Panc1 (cell line): Measurements from ENCODE around the gene MTMR2. TPM values are rescaled to one million over a fixed set of nuclear protein-coding genes. Genes with fewer than 3 reads are reported as not detected.

Experiments used
- ATAC-seq: fragments of 200-7000 bp; cut with Tn5 transposase; 2 replicates; pipeline ENCODE4 v1.9.1; 2020; ENCODE audit warnings: mild to moderate bottlenecking, moderate library complexity
- BruUV-seq: library from RNA; stranded (reverse); fragments of 400-500 nt; replicated peaks from 2 replicates; lab custom pipeline; 2021; lab: Mats Ljungman, UMichigan
- CTCF ChIA-PET: fragments of 300-600 bp; sonication (Branson Sonifier 250); formaldehyde crosslinking; loops from one replicate; lab custom pipeline; 2022; ENCODE audit warnings: antibody characterized with exemption; lab: Charles Lee
- POLR2A ChIA-PET: fragments of 300-600 bp; sonication (Branson Sonifier 250); formaldehyde crosslinking; loops from one replicate; lab custom pipeline; 2022; ENCODE audit warnings: antibody characterized with exemption; lab: Charles Lee
- DNase-seq: peaks from one replicate; pipeline ENCODE4 v3.0.0-alpha.2; 2010; ENCODE audit warnings: low read depth, low spot score
- H3K27ac ChIP-seq: 2 replicates; pipeline ENCODE4 v1.5.1; 2011; ENCODE audit warnings: mild to moderate bottlenecking, low read length, inconsistent platforms
- H3K27me3 ChIP-seq: fragments of 200-500 bp; sonication (Bioruptor generic); 2 replicates; pipeline ENCODE4 v1.6.0; 2014; ENCODE audit warnings: low read length, inconsistent platforms; ENCODE audit not compliant: control insufficient read depth, insufficient read depth
- H3K36me3 ChIP-seq: fragments of 200-500 bp; sonication (Bioruptor generic); 2 replicates; pipeline ENCODE4 v1.5.1; 2014; ENCODE audit warnings: inconsistent platforms, mild to moderate bottlenecking, low read length, moderate library complexity; ENCODE audit not compliant: control insufficient read depth, insufficient read depth
- H3K4me1 ChIP-seq: 2 replicates; pipeline ENCODE4 v1.5.1; 2011; ENCODE audit warnings: inconsistent platforms, mild to moderate bottlenecking, low read length, moderate library complexity; ENCODE audit not compliant: control insufficient read depth, insufficient read depth
- H3K4me3 ChIP-seq, 2 experiments: 2 replicates each; pipeline ENCODE4 v1.5.1; 2011 to 2012; ENCODE audit warnings: low read depth in 2 of 2, low read length in 2 of 2, mild to moderate bottlenecking in 2 of 2, inconsistent platforms in 1 of 2, moderate library complexity in 1 of 2
- H3K9me3 ChIP-seq: fragments of 200-500 bp; sonication (Bioruptor generic); 2 replicates; pipeline ENCODE4 v1.5.1; 2014; ENCODE audit warnings: low read depth, mild to moderate bottlenecking, inconsistent platforms, low read length, moderate library complexity; ENCODE audit not compliant: control insufficient read depth, insufficient read depth
- CTCF ChIP-seq: fragments of 450-650 bp; IDR thresholded peaks from 2 replicates; pipeline ENCODE4 v1.5.1; 2017; ENCODE audit warnings: mild to moderate bottlenecking
- POLR2AphosphoS5 ChIP-seq: IDR thresholded peaks from 2 replicates; pipeline ENCODE4 v1.6.1; 2012; ENCODE audit warnings: mild to moderate bottlenecking, low read depth, low read length, moderate library complexity
- REST ChIP-seq, 2 experiments: IDR thresholded peaks; 2 replicates each; pipeline ENCODE4 v1.6.1; 2011 to 2012; ENCODE audit warnings: low read depth in 2 of 2, control low read depth in 1 of 2, low read length in 1 of 2, mild to moderate bottlenecking in 1 of 2, moderate library complexity in 1 of 2; ENCODE audit not compliant: insufficient read depth in 1 of 2
- SIN3A ChIP-seq: IDR thresholded peaks from 2 replicates; pipeline ENCODE4 v1.6.1; 2012; ENCODE audit warnings: low read depth, mild to moderate bottlenecking, low read length, moderate library complexity, borderline replicate concordance; ENCODE audit not compliant: insufficient read depth
- TCF7L2 ChIP-seq: IDR thresholded peaks from 2 replicates; pipeline ENCODE4 v1.6.1; 2011; ENCODE audit warnings: mild to moderate bottlenecking, low read depth, low read length, inconsistent platforms
- in situ Hi-C: cut with HindIII; loops from 2 replicates; pipeline ENCODE4 v1.10.0; 2016; ENCODE audit warnings: low sequenced_read_pairs, low pct_unique_long_range_greater_than_20kb
- intact Hi-C: fragments of 100-400 bp; cut with micrococcal nuclease; formaldehyde crosslinking; loops from one replicate; pipeline ENCODE4 v1.10.0; 2022; ENCODE audit not compliant: unreplicated experiment
- total RNA-seq: library from RNA; stranded (reverse); gene quantifications from one replicate; pipeline ENCODE4 v1.2.1, GENCODE V29; 2021; ENCODE audit not compliant: unreplicated experiment

MTMR2 gene
- total RNA-seq, 1 experiment from 2014 or later: 44.8 TPM

GRCh38 chr11:95922099-95922498 is 1.8 kb downstream of the MTMR2 start:
- no TSS peak for BruUV-seq
- peak overlapping the region; percentile 85 to 90; a peak in 3 of 4 replicates for H3K4me3 ChIP-seq
- no peak for DNase-seq
- ATAC-seq: no peak
- no peaks in the 10 kb centered on the region; the same call in 1 of the 2 replicates for H3K36me3 ChIP-seq
- H3K9me3 ChIP-seq: no peaks in the 10 kb centered on the region
- no peak for TF ChIP-seq TCF7L2
- no peak for TF ChIP-seq CTCF
- TF ChIP-seq REST (IDR thresholded peaks at IDR 0.05; ENCODE audit: insufficient read depth in 1 of 2, low read depth in 2 of 2, low read length in 1 of 2): no peak
- no peak for TF ChIP-seq POLR2AphosphoS5
- TF ChIP-seq SIN3A: no peak
- no peaks in the 10 kb centered on the region for H3K27me3 ChIP-seq
- in situ Hi-C loops: no loop called here
- POLR2A ChIA-PET: interaction anchor here (0.7 kb wide), 1 partner anchor 444 kb away, joined by 3 read pairs; no protein-coding TSS in a partner anchor
- intact Hi-C loops: loop anchor here (10.0 kb wide), 1 partner anchor 423 kb away; the partner anchor contains the start of gene MAML2
- H3K27ac ChIP-seq: peak overlapping the region; percentile 99; the same call in 1 of the 2 replicates
- CTCF ChIA-PET: no interaction called here
- peaks cover 29% of the 10 kb centered on the region for H3K4me1 ChIP-seq

- Histone ChIP-seq H3K36me3 (no peaks in the 10 kb centered on the region; the same call in 1 of the 2 replicates), H3K27me3 (no peaks in the 10 kb centered on the region), H3K4me3 (no peak overlapping the region), H3K9me3 (no peaks in the 10 kb centered on the region), H3K27ac (no peak overlapping the region), H3K4me1 (peaks cover 20% of the 10 kb centered on the region)
- DNase-seq (no peak), ATAC-seq (no peak)
- ChIA-PET CTCF (interaction anchor here (0.6 kb wide), 1 partner anchor 33 kb away, joined by 3 read pairs; no protein-coding TSS in a partner anchor), POLR2A (no interaction called here)
- TF ChIP-seq REST (IDR thresholded peaks at IDR 0.05; ENCODE audit: insufficient read depth in 1 of 2, low read depth in 2 of 2, low read length in 1 of 2): no peak
- no peak for TF ChIP-seq TCF7L2
- no peak for TF ChIP-seq SIN3A
- in situ Hi-C loops: no loop called here
- intact Hi-C loops: loop anchor here (10.0 kb wide), 1 partner anchor 424 kb away; the partner anchor contains the start of gene MAML2
- no TSS peak for BruUV-seq
These were observed 3.3 kb downstream of the MTMR2 start for GRCh38 chr11:95920460-95921105.
